ENCODE measurements around the gene IRF8. TPM values are rescaled to one million over a fixed set of nuclear protein-coding genes. Genes with fewer than 3 reads are reported as not detected.

Gene IRF8
- total RNA-seq, 1 experiment from 2014 or later: 0.19 TPM

DNA sequence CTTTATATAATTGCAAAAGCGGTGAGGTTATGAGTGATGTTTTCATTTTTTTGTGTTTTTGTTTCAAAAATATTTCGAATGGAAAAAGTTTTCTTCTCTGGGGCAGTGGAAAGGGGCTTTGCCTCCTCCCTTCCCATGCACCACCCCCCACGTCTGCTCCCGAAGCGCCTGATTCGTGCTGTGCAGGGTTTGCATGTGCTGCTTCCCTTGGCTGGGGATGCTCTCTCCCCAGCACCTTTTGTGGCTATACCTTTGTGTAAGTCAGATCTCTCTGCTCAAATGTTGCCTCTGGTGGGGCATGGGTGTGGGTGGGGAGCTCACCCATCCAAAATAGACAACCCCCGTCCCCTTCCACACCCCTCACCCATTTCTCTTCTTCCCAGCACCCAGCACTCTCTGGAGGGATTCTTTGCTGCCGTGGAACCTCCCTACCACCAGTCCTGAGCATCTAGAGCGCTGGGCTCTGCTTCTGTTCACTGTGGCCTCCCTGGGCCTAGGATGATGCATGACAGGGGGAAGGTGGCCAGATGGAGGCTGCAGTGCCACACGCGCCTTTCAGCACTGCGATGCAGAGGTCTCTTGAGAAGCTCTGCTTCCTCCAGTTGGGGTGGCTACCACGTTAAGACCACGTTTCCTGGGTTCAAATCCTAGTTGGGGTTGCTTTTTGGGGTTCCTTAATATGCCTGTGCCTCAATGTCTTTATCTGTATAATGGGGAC, 71.2 kb downstream of the IRF8 start:
- DNase-seq (ENCODE audit: low spot score): no peak
- POLR2A ChIA-PET (ENCODE audit: low non-redundant PET): no interaction called here

DNA sequence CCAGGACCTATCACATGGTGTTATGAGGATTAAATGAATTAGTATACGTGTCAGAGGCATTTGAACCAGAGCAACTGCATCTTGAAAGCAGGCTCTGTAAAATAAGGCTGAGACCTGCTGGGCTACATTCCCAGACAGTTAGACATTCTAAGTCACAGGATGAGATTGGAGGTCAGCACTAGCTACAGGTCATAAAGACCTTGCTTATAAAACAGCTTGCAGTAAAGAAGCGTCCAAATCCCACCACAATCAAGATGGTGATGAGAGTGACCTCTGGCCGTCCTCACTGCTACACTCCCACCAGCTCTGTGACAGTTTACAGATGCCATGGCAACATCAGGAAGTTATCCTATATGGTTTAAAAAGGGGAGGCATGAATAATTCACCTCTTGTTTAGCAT, 71.8 kb downstream of the IRF8 start:
- CTCF ChIA-PET: no interaction called here
- no peaks in the 10 kb centered on the region for H3K4me1 ChIP-seq (ENCODE audit: insufficient read depth, low read length, poor library complexity, severe bottlenecking)
- POLR2A ChIA-PET (ENCODE audit: low non-redundant PET): no interaction called here
- H3K27me3 ChIP-seq (replicated peaks; ENCODE audit: insufficient read depth, low read depth, low read length, poor library complexity): peaks cover 27% of the 10 kb centered on the region
- H3K9me3 ChIP-seq (ENCODE audit: low read depth, low read length, poor library complexity, severe bottlenecking): no peaks in the 10 kb centered on the region
- intact Hi-C loops (cut with micrococcal nuclease; ENCODE audit: unreplicated experiment): no loop called here
- DNase-seq (ENCODE audit: low spot score): no peak
- no peaks in the 10 kb centered on the region for H3K36me3 ChIP-seq (ENCODE audit: insufficient read depth, low read length, poor library complexity, severe bottlenecking)
- no TSS peak for BruUV-seq (replicated peaks)
- no peak overlapping the region for H3K4me3 ChIP-seq (ENCODE audit: low read depth, low read length, poor library complexity, severe bottlenecking)
- TF ChIP-seq, protein P1, sequence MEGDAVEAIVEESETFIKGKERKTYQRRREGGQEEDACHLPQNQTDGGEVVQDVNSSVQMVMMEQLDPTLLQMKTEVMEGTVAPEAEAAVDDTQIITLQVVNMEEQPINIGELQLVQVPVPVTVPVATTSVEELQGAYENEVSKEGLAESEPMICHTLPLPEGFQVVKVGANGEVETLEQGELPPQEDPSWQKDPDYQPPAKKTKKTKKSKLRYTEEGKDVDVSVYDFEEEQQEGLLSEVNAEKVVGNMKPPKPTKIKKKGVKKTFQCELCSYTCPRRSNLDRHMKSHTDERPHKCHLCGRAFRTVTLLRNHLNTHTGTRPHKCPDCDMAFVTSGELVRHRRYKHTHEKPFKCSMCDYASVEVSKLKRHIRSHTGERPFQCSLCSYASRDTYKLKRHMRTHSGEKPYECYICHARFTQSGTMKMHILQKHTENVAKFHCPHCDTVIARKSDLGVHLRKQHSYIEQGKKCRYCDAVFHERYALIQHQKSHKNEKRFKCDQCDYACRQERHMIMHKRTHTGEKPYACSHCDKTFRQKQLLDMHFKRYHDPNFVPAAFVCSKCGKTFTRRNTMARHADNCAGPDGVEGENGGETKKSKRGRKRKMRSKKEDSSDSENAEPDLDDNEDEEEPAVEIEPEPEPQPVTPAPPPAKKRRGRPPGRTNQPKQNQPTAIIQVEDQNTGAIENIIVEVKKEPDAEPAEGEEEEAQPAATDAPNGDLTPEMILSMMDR (conservative IDR thresholded peaks at IDR 0.05; ENCODE audit: low read depth, low read length): no peak
- TF ChIP-seq EZH2 (IDR thresholded peaks at IDR 0.05; ENCODE audit: borderline replicate concordance, low read depth, low read length, poor library complexity, severe bottlenecking): no peak
- no peak overlapping the region for H3K27ac ChIP-seq (ENCODE audit: low read depth, low read length, poor library complexity, severe bottlenecking)

More for the DNA sequence above, 71.2 kb downstream of the IRF8 start:
- BruUV-seq (replicated peaks): no TSS peak
- H3K4me3 ChIP-seq (ENCODE audit: low read depth, low read length, poor library complexity, severe bottlenecking): no peak overlapping the region
- intact Hi-C loops (cut with micrococcal nuclease; ENCODE audit: unreplicated experiment): no loop called here
- H3K9me3 ChIP-seq (ENCODE audit: low read depth, low read length, poor library complexity, severe bottlenecking): no peaks in the 10 kb centered on the region
- H3K27ac ChIP-seq (ENCODE audit: low read depth, low read length, poor library complexity, severe bottlenecking): no peak overlapping the region
- H3K27me3 ChIP-seq (replicated peaks; ENCODE audit: insufficient read depth, low read depth, low read length, poor library complexity): peaks cover 27% of the 10 kb centered on the region
- TF ChIP-seq EZH2 (IDR thresholded peaks at IDR 0.05; ENCODE audit: borderline replicate concordance, low read depth, low read length, poor library complexity, severe bottlenecking): no peak
- TF ChIP-seq, protein P1 (conservative IDR thresholded peaks at IDR 0.05; ENCODE audit: low read depth, low read length): no peak
- CTCF ChIA-PET: no interaction called here
- H3K36me3 ChIP-seq (ENCODE audit: insufficient read depth, low read length, poor library complexity, severe bottlenecking): no peaks in the 10 kb centered on the region
- H3K4me1 ChIP-seq (ENCODE audit: insufficient read depth, low read length, poor library complexity, severe bottlenecking): no peaks in the 10 kb centered on the region

Small RNA genes lying within 50 kb of the gene (microRNA-seq; reads per million reads assigned to microRNA genes)
- gene MIR6774: not detected

Other genes starting within 250 kb of the IRF8 start
- gene GINS2, start 210.2 kb upstream of the IRF8 start, total RNA-seq (2021): 70.5 and 71.9 TPM in 2 replicates
- 3.8 and 5.9 TPM in 2 replicates for gene C16orf74, start 148.1 kb upstream of the IRF8 start, total RNA-seq (2021)
- gene EMC8, start 99.6 kb upstream of the IRF8 start, total RNA-seq (2021): 53.1 and 62.7 TPM in 2 replicates
- 554 and 575 TPM in 2 replicates for gene COX4I1, start 99.5 kb upstream of the IRF8 start, total RNA-seq (2021)

Measured in A673 (cell line).